Stomach (tissue), 4 donors: ENCODE data around the gene SCAF1.

Experiments
- EP300 ChIP-seq: sonication (generic); formaldehyde crosslinking; IDR thresholded peaks from one replicate; pipeline ENCODE4 v1.6.1; 2017; ENCODE audit warnings: antibody characterized with exemption
- POLR2A ChIP-seq, 4 donors: fragments of 450-650 bp; IDR thresholded peaks; one replicate each; pipeline ENCODE4 v1.6.1; 2016; ENCODE audit warnings: antibody characterized with exemption in 4 of 4, control low read depth in 2 of 4, mild to moderate bottlenecking in 1 of 4, moderate library complexity in 1 of 4
- TF ChIP-seq, protein P1 (sequence below), 7 experiments: fragments of 450-650 bp in 4 of 7; fragments of 200-600 bp in 3 of 7; sonication (generic) in 3 of 7; IDR thresholded peaks; one replicate each; pipeline ENCODE4 v1.5.1; 2016 to 2019; ENCODE audit warnings: antibody characterized with exemption in 7 of 7, control low read depth in 2 of 7, mild to moderate bottlenecking in 1 of 7

DNA sequence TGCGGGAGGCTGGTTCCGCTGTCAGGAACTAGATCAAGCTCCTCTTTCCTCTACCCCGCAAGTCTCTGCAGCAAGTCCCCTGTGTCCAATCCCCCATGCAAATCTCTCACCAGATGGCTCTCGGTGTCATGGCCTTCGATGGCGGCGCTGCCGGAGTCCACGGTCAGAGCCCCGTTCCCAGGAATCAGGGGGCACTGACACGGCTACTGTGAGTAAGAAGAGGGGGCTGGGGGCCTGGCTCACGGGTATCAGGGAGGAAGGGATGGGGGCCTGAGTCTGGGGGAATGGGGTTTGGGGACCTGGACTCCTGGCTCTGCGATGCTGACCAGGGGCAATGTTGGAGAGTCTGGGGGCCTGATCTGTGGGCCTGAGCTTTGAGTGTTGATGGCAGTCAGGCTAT is 4.0 kb downstream of the SCAF1 start:
- no peak for TF ChIP-seq POLR2A (IDR thresholded peaks at IDR 0.05)
- TF ChIP-seq, protein P1, sequence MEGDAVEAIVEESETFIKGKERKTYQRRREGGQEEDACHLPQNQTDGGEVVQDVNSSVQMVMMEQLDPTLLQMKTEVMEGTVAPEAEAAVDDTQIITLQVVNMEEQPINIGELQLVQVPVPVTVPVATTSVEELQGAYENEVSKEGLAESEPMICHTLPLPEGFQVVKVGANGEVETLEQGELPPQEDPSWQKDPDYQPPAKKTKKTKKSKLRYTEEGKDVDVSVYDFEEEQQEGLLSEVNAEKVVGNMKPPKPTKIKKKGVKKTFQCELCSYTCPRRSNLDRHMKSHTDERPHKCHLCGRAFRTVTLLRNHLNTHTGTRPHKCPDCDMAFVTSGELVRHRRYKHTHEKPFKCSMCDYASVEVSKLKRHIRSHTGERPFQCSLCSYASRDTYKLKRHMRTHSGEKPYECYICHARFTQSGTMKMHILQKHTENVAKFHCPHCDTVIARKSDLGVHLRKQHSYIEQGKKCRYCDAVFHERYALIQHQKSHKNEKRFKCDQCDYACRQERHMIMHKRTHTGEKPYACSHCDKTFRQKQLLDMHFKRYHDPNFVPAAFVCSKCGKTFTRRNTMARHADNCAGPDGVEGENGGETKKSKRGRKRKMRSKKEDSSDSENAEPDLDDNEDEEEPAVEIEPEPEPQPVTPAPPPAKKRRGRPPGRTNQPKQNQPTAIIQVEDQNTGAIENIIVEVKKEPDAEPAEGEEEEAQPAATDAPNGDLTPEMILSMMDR (IDR thresholded peaks at IDR 0.05): no peak
- TF ChIP-seq EP300: no peak
